Panc1 (cell line): ENCODE results near the gene CTRB2. TPM values are rescaled to one million over a fixed set of nuclear protein-coding genes. Genes with fewer than 3 reads are reported as not detected.

Experiments used
- ATAC-seq: fragments of 200-7000 bp; cut with Tn5 transposase; 2 replicates; pipeline ENCODE4 v1.9.1; 2020; ENCODE audit warnings: mild to moderate bottlenecking, moderate library complexity
- BruUV-seq: library from RNA; stranded (reverse); fragments of 400-500 nt; replicated peaks from 2 replicates; lab custom pipeline; 2021; lab: Mats Ljungman, UMichigan
- CTCF ChIA-PET: fragments of 300-600 bp; sonication (Branson Sonifier 250); formaldehyde crosslinking; loops from one replicate; lab custom pipeline; 2022; ENCODE audit warnings: antibody characterized with exemption; lab: Charles Lee
- POLR2A ChIA-PET: fragments of 300-600 bp; sonication (Branson Sonifier 250); formaldehyde crosslinking; loops from one replicate; lab custom pipeline; 2022; ENCODE audit warnings: antibody characterized with exemption; lab: Charles Lee
- DNase-seq: peaks from one replicate; pipeline ENCODE4 v3.0.0-alpha.2; 2010; ENCODE audit warnings: low read depth, low spot score
- H3K27ac ChIP-seq: 2 replicates; pipeline ENCODE4 v1.5.1; 2011; ENCODE audit warnings: mild to moderate bottlenecking, low read length, inconsistent platforms
- H3K27me3 ChIP-seq: fragments of 200-500 bp; sonication (Bioruptor generic); 2 replicates; pipeline ENCODE4 v1.6.0; 2014; ENCODE audit warnings: low read length, inconsistent platforms; ENCODE audit not compliant: control insufficient read depth, insufficient read depth
- H3K36me3 ChIP-seq: fragments of 200-500 bp; sonication (Bioruptor generic); 2 replicates; pipeline ENCODE4 v1.5.1; 2014; ENCODE audit warnings: inconsistent platforms, mild to moderate bottlenecking, low read length, moderate library complexity; ENCODE audit not compliant: control insufficient read depth, insufficient read depth
- H3K4me1 ChIP-seq: 2 replicates; pipeline ENCODE4 v1.5.1; 2011; ENCODE audit warnings: inconsistent platforms, mild to moderate bottlenecking, low read length, moderate library complexity; ENCODE audit not compliant: control insufficient read depth, insufficient read depth
- H3K4me3 ChIP-seq, 2 experiments: 2 replicates each; pipeline ENCODE4 v1.5.1; 2011 to 2012; ENCODE audit warnings: low read depth in 2 of 2, low read length in 2 of 2, mild to moderate bottlenecking in 2 of 2, inconsistent platforms in 1 of 2, moderate library complexity in 1 of 2
- H3K9me3 ChIP-seq: fragments of 200-500 bp; sonication (Bioruptor generic); 2 replicates; pipeline ENCODE4 v1.5.1; 2014; ENCODE audit warnings: low read depth, mild to moderate bottlenecking, inconsistent platforms, low read length, moderate library complexity; ENCODE audit not compliant: control insufficient read depth, insufficient read depth
- POLR2AphosphoS5 ChIP-seq: IDR thresholded peaks from 2 replicates; pipeline ENCODE4 v1.6.1; 2012; ENCODE audit warnings: mild to moderate bottlenecking, low read depth, low read length, moderate library complexity
- SIN3A ChIP-seq: IDR thresholded peaks from 2 replicates; pipeline ENCODE4 v1.6.1; 2012; ENCODE audit warnings: low read depth, mild to moderate bottlenecking, low read length, moderate library complexity, borderline replicate concordance; ENCODE audit not compliant: insufficient read depth
- TCF7L2 ChIP-seq: IDR thresholded peaks from 2 replicates; pipeline ENCODE4 v1.6.1; 2011; ENCODE audit warnings: mild to moderate bottlenecking, low read depth, low read length, inconsistent platforms
- in situ Hi-C: cut with HindIII; loops from 2 replicates; pipeline ENCODE4 v1.10.0; 2016; ENCODE audit warnings: low sequenced_read_pairs, low pct_unique_long_range_greater_than_20kb
- intact Hi-C: fragments of 100-400 bp; cut with micrococcal nuclease; formaldehyde crosslinking; loops from one replicate; pipeline ENCODE4 v1.10.0; 2022; ENCODE audit not compliant: unreplicated experiment
- total RNA-seq: library from RNA; stranded (reverse); gene quantifications from one replicate; pipeline ENCODE4 v1.2.1, GENCODE V29; 2021; ENCODE audit not compliant: unreplicated experiment
- TF ChIP-seq, protein P1 (sequence below): fragments of 450-650 bp; IDR thresholded peaks from 2 replicates; pipeline ENCODE4 v1.5.1; 2017; ENCODE audit warnings: mild to moderate bottlenecking
- TF ChIP-seq, protein P2 (sequence below), 2 experiments: IDR thresholded peaks; 2 replicates each; pipeline ENCODE4 v1.6.1; 2011 to 2012; ENCODE audit warnings: low read depth in 2 of 2, control low read depth in 1 of 2, low read length in 1 of 2, mild to moderate bottlenecking in 1 of 2, moderate library complexity in 1 of 2; ENCODE audit not compliant: insufficient read depth in 1 of 2

Gene CTRB2
- total RNA-seq, 1 experiment from 2014 or later = 5.0 TPM

DNA sequence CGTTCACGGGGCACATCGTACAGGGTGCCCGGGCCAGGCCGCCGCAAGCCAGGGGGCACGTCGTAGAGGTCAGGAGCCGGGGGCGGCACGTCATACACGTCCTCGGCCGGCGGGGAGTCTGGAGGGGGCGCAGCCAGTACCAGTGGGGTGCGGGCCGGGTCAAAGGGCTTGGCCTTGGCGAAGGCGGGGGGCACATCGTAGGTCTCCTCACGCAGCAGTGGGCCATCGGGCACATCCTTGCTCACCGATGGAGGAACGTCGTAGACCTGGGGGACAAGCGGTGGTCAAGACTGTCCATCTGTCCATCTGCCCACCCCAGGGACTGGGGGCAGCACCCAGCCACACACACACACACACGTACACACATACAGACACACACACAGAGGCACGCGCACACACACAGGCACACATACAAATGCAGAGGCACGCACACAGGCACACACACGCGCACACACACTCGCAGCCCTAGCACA is 28.8 kb upstream of the CTRB2 start:
- intact Hi-C loops (loop anchor here (10.0 kb wide), 1 partner anchor 149 kb away; no protein-coding TSS in a partner anchor), in situ Hi-C loops (no loop called here)
- TF ChIP-seq, protein P1, sequence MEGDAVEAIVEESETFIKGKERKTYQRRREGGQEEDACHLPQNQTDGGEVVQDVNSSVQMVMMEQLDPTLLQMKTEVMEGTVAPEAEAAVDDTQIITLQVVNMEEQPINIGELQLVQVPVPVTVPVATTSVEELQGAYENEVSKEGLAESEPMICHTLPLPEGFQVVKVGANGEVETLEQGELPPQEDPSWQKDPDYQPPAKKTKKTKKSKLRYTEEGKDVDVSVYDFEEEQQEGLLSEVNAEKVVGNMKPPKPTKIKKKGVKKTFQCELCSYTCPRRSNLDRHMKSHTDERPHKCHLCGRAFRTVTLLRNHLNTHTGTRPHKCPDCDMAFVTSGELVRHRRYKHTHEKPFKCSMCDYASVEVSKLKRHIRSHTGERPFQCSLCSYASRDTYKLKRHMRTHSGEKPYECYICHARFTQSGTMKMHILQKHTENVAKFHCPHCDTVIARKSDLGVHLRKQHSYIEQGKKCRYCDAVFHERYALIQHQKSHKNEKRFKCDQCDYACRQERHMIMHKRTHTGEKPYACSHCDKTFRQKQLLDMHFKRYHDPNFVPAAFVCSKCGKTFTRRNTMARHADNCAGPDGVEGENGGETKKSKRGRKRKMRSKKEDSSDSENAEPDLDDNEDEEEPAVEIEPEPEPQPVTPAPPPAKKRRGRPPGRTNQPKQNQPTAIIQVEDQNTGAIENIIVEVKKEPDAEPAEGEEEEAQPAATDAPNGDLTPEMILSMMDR = no peak
- no peak for TF ChIP-seq SIN3A
- TF ChIP-seq, protein P2, sequence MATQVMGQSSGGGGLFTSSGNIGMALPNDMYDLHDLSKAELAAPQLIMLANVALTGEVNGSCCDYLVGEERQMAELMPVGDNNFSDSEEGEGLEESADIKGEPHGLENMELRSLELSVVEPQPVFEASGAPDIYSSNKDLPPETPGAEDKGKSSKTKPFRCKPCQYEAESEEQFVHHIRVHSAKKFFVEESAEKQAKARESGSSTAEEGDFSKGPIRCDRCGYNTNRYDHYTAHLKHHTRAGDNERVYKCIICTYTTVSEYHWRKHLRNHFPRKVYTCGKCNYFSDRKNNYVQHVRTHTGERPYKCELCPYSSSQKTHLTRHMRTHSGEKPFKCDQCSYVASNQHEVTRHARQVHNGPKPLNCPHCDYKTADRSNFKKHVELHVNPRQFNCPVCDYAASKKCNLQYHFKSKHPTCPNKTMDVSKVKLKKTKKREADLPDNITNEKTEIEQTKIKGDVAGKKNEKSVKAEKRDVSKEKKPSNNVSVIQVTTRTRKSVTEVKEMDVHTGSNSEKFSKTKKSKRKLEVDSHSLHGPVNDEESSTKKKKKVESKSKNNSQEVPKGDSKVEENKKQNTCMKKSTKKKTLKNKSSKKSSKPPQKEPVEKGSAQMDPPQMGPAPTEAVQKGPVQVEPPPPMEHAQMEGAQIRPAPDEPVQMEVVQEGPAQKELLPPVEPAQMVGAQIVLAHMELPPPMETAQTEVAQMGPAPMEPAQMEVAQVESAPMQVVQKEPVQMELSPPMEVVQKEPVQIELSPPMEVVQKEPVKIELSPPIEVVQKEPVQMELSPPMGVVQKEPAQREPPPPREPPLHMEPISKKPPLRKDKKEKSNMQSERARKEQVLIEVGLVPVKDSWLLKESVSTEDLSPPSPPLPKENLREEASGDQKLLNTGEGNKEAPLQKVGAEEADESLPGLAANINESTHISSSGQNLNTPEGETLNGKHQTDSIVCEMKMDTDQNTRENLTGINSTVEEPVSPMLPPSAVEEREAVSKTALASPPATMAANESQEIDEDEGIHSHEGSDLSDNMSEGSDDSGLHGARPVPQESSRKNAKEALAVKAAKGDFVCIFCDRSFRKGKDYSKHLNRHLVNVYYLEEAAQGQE (IDR thresholded peaks at IDR 0.05; ENCODE audit: insufficient read depth in 1 of 2, low read depth in 2 of 2, low read length in 1 of 2) = no peak
- TF ChIP-seq TCF7L2 = no peak
- no peak for TF ChIP-seq POLR2AphosphoS5
- Histone ChIP-seq H3K4me1 (peaks cover 31% of the 10 kb centered on the region), H3K27ac (no peak overlapping the region), H3K27me3 (no peaks in the 10 kb centered on the region), H3K36me3 (peaks cover 9% of the 10 kb centered on the region; the same call in 1 of the 2 replicates), H3K4me3 (no peak overlapping the region), H3K9me3 (no peaks in the 10 kb centered on the region)
- ChIA-PET CTCF (interaction anchor here (0.7 kb wide), 1 partner anchor 19 kb away, joined by 3 read pairs; no protein-coding TSS in a partner anchor), POLR2A (no interaction called here)
- BruUV-seq = no TSS peak
- ATAC-seq (no peak), DNase-seq (no peak)

DNA sequence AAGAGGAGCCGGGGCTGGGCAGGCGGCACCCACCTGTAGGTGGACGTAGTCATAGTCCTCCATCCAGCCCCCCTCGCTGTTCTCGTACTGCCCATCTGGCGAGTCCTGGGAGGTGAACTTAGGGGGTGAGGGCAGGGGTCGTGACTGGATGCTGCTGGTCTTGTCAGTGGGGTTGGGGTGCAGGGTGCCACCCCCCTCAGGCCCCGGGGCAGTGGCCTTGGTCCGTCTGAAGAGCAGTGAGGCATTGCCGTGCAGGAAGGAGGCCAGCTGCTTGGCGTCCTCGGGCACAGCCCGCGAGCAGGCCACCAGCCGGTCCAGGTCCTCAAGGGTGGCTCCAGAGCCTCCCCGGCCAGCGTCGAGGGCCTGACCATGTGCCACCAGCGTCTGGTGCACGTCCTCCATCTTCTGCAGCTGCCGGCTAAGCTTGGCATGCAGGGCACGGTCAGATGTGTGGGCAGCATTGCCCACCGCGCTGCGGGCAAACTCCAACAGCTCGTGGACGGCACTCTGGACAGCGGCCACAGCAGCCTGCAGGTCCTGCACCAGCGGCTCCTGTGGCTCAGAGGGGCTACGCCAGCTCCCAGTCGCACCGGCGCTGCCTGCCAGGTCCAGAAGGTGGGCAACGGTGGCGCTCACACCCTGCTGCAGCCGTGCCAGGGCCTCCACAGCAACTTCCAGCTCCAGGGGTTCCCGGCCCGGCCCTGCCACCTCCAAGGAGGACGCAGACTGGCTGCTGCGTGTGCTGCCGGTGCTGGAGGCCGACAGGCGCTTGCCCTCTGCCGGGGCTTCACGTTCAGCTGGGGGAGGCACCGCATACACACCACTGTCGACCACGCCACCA is 28.1 kb upstream of the CTRB2 start:
- H3K9me3 ChIP-seq = no peaks in the 10 kb centered on the region
- POLR2A ChIA-PET = no interaction called here
- CTCF ChIA-PET = interaction anchor here (1.5 kb wide), 1 partner anchor 10 kb away, joined by 4 read pairs; no protein-coding TSS in a partner anchor
- intact Hi-C loops = loop anchor here (10.0 kb wide), 1 partner anchor 150 kb away; no protein-coding TSS in a partner anchor
- no peak overlapping the region; the same call in 1 of the 2 replicates for H3K27ac ChIP-seq
- no peak for TF ChIP-seq TCF7L2
- no peak for TF ChIP-seq SIN3A
- TF ChIP-seq, protein P2 (IDR thresholded peaks at IDR 0.05; ENCODE audit: insufficient read depth in 1 of 2, low read depth in 2 of 2, low read length in 1 of 2) = no peak
- no peak overlapping the region for H3K4me3 ChIP-seq
- peaks cover 26% of the 10 kb centered on the region for H3K4me1 ChIP-seq
- no peak for ATAC-seq
- no peaks in the 10 kb centered on the region for H3K27me3 ChIP-seq
- in situ Hi-C loops = no loop called here
- DNase-seq = no peak
- H3K36me3 ChIP-seq = peaks cover 9% of the 10 kb centered on the region; the same call in 1 of the 2 replicates
- no TSS peak for BruUV-seq
